AG08395 (cell line): ENCODE data around the gene ITPK1.

Experiments
- DNase-seq: peaks from one replicate; pipeline ENCODE4 v3.0.0; 2012; ENCODE audit warnings: mixed read lengths, low spot score

The ITPK1 gene

DNA sequence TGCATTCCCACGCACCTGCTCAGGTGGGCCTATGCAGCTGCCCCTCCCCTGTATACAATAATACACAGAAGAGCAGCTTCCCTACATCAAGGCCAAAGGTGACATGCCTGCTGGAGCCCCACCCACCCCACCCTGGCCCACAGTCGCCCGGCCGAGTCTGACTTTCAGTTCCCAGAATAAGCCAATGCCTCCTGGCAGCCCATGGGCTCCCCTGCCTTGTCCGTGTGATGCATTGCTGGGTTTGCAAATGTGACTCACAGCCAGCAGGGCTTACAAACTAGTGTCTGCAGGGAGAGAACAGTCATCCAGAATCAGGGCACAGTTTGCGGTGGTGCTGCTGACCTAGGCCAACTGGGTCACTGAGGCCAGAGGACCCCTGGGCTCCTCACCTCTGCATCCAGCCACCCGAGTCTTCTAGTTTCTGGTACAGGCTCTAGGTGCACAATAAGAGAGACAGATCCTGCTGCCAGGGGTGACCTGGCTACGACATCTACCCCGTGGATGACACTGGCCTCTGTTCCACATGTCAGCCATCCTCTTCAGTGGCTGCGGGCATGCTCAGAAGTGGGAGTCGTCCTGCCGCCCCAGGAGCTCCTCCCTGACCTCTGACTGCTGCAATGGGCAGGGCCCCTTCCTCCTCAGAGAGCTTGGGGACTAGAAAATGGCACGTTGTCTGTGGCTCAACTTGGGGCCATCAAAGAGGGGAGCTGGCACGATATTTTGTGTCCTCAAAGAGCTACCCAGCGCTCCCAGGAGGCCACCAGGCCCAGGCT is 108.3 kb downstream of the ITPK1 start:
- peak; percentile 90 for DNase-seq

DNA sequence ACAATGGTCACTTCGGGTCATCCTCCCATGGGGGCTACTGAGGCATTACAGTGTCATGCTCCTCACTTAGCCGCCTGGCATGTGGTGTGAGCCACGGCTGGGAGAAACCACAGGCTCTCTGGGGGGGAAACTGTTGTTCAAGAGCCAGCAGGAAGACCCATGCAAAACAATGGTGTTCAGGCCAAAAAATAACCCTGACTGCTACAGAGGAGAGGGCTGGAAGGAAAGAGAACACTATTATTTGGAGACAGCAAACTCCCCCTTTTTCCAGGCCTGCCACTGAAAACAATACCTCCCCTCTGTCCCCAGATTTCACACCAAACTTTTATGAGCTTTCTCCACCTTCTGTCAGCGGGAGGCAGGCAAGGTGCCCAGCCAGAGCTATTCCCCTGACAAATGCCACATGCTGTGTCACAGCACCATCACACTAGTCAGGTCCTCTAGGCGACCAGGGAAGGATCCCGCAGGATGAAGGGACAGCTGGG is 109.1 kb downstream of the ITPK1 start:
- no peak for DNase-seq

DNA sequence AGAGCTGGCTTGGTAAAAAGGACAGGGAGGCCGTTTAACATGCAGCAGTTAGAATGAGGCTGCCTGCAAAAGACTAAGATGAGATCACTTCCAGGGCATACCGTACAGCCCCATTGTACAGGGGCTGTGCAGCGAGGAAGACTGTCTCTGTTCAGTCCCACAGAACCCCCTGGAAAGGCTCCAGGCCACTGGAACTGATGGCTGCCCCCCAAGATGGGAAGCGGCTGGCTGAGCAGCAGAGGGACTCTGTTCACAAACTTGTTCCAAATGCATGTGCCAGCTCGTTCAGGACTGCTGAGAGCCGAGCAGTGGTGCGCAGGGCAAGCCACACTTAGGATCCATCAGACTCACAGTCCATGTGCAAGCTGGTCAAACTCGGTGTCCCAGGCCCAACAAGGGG is 109.9 kb downstream of the ITPK1 start:
- DNase-seq = no peak

DNA sequence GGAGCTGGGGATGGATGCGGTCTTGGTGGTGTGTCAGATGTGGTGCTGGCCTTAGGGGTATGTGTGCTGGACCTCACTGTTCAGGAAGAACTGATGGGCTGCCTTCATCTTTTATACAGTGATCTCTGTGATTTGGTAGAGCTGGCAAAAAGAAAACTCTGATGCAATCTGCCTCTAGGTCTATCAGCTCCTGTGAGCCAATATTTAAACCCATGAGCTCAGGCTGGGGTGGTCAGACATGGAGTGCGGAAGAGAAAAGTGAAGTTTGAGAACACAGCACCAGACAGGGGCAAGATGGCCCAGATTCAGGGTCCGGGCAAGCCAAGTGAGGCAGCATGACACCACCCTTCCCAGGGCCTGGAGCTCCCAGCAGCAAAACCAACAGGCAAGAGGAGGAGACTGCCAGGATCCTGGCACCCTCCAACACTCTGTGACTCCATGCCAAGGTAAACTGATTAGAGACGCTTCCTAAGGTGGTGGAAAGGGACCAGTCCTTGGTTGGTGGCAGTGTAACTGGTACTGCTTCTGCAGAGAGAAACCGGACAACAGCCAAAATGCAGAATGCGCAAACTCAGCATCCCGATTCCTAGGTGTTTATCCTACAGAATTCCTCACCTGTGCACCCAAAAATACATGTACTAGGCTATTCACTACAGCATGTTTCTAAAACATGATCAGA is 110.5 kb downstream of the ITPK1 start:
- DNase-seq = no peak

DNA sequence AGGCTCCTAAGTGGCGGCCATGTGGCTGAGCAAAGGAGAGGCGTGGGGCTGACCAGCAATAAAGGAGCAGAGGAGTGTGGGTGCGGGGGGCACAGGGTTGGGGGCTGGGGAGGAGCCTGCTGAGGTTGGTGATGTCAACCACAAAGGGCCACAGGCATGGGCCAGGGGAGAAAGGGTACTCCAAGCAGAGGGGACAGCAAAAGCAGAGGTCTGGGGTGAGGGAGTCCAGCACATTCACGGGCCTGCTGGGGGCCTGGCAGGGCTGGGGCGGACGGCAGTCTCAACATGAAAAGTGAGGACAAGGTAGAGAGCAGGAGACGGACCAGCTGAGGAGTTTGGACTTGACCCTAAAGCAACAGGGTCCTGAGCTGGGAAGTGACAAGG is 111.0 kb downstream of the ITPK1 start:
- no peak for DNase-seq

- DNase-seq = no peak
Measured at GRCh38 chr14:93003945-93004698, 111.6 kb downstream of the ITPK1 start.

- DNase-seq = no peak
Measured at GRCh38 chr14:93002851-93003298, 112.8 kb downstream of the ITPK1 start.

GRCh38 chr14:93002049-93002448 is 113.7 kb downstream of the ITPK1 start:
- DNase-seq = no peak

- DNase-seq = no peak
Measured at GRCh38 chr14:92998946-92999345, 116.8 kb downstream of the ITPK1 start.

GRCh38 chr14:92997343-92998061 is 118.2 kb downstream of the ITPK1 start:
- DNase-seq = peak; percentile 33

- DNase-seq = no peak
Measured at GRCh38 chr14:92995620-92996019, 120.1 kb downstream of the ITPK1 start.

DNA sequence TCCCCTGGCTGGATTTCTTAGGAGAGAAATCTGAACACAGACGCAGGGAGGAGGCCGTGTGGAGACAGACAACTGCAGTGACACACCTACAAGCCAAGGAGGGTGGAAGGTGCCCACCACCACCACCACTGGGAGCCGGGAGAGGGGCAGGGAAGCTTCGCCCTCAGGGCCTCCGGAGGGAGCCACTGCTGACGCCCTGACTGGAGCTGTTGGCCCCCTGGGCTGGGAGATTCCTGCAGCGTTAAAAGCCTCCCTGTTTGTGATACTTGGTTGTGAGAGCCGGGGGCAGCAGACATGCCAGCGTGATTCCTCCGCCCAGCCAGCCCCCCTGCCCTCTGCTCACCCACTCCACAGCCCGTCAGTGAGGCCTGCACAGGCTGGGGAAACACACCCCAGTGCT is 120.8 kb downstream of the ITPK1 start:
- no peak for DNase-seq

GRCh38 chr14:92994131-92994676 is 121.5 kb downstream of the ITPK1 start:
- DNase-seq = no peak

DNA sequence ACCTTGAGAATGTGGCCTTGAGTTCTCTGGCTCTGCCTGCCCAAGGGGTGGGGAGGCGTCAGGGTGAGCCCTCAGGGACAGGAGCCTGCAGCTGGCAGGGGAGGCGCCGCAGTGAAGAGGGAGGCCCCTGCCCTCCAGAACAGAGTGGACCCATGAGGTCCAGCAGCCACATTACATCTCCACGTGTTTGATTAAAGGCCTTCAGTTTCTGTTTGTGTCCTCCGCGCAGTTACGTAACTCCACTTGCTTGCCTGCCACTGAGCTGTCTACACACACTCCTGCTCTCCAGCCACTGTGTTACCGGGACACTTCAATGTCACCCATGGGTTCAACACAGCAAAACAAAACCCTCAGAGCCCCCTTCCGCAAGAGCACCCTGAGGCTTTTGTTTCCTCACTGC is 122.4 kb downstream of the ITPK1 start:
- no peak for DNase-seq

DNA sequence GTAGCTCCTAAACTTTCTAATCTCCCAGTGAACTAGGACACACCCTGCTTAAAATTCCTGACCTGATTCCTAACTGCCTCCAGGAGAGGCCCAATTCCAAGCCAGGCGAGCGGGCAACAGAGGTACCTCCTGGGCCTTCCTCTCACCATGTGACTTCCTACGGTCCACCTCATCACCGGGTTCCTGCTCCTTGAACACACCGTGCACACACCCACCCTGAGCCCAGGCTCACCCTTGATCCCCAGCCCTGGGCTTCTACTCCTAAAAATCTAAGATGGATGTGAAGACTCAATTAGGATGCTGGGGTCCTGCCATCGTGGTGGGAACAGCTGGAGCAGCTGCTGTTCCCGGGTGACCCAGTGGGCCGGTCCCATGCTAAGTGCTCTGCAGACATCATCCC is 124.2 kb downstream of the ITPK1 start:
- DNase-seq = no peak

- DNase-seq = no peak
Measured at GRCh38 chr14:92990456-92991430, 125.0 kb downstream of the ITPK1 start.

GRCh38 chr14:92988786-92989755 is 126.7 kb downstream of the ITPK1 start:
- no peak for DNase-seq

GRCh38 chr14:92987713-92988510 is 127.8 kb downstream of the ITPK1 start:
- no peak for DNase-seq
